Central memory CD8-positive, alpha-beta T cell (primary cell): ENCODE measurements around the gene AXIN1.
A peak's percentile ranks its signal among the peaks of the same experiment; 100 is the strongest.

Experiments used
- ATAC-seq: fragments of 150-1000 bp; cut with Tn5 transposase; replicated peaks from 2 replicates; pipeline ENCODE4 v1.10.0; 2022; ENCODE audit warnings: mild to moderate bottlenecking, moderate FRiP score, moderate number of reproducible peaks; ENCODE audit not compliant: poor library complexity, severe bottlenecking; ENCODE audit errors: extremely low read depth
- DNase-seq, 2 donors: peaks; one replicate each; pipeline ENCODE4 v3.0.0; 2021; ENCODE audit warnings: low spot score in 2 of 2
- H3K27ac Mint-ChIP-seq: one replicate; pipeline ENCODE4 v1.8.0; 2022; ENCODE audit warnings: low read depth, mild to moderate bottlenecking, moderate library complexity, mixed read lengths
- H3K27me3 Mint-ChIP-seq: one replicate; pipeline ENCODE4 v1.8.0; 2022; ENCODE audit warnings: mixed read lengths
- H3K36me3 Mint-ChIP-seq: one replicate; pipeline ENCODE4 v1.8.0; 2022; ENCODE audit warnings: mild to moderate bottlenecking, moderate library complexity, mixed read lengths; ENCODE audit not compliant: insufficient read depth
- H3K4me1 Mint-ChIP-seq: one replicate; pipeline ENCODE4 v1.8.0; 2022; ENCODE audit warnings: mixed read lengths
- H3K4me3 Mint-ChIP-seq: one replicate; pipeline ENCODE4 v1.8.0; 2022; ENCODE audit warnings: mild to moderate bottlenecking, moderate library complexity, mixed read lengths
- H3K9me3 Mint-ChIP-seq: one replicate; pipeline ENCODE4 v1.8.0; 2022; ENCODE audit warnings: mixed read lengths

The AXIN1 gene, protein sequence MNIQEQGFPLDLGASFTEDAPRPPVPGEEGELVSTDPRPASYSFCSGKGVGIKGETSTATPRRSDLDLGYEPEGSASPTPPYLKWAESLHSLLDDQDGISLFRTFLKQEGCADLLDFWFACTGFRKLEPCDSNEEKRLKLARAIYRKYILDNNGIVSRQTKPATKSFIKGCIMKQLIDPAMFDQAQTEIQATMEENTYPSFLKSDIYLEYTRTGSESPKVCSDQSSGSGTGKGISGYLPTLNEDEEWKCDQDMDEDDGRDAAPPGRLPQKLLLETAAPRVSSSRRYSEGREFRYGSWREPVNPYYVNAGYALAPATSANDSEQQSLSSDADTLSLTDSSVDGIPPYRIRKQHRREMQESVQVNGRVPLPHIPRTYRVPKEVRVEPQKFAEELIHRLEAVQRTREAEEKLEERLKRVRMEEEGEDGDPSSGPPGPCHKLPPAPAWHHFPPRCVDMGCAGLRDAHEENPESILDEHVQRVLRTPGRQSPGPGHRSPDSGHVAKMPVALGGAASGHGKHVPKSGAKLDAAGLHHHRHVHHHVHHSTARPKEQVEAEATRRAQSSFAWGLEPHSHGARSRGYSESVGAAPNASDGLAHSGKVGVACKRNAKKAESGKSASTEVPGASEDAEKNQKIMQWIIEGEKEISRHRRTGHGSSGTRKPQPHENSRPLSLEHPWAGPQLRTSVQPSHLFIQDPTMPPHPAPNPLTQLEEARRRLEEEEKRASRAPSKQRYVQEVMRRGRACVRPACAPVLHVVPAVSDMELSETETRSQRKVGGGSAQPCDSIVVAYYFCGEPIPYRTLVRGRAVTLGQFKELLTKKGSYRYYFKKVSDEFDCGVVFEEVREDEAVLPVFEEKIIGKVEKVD

DNA sequence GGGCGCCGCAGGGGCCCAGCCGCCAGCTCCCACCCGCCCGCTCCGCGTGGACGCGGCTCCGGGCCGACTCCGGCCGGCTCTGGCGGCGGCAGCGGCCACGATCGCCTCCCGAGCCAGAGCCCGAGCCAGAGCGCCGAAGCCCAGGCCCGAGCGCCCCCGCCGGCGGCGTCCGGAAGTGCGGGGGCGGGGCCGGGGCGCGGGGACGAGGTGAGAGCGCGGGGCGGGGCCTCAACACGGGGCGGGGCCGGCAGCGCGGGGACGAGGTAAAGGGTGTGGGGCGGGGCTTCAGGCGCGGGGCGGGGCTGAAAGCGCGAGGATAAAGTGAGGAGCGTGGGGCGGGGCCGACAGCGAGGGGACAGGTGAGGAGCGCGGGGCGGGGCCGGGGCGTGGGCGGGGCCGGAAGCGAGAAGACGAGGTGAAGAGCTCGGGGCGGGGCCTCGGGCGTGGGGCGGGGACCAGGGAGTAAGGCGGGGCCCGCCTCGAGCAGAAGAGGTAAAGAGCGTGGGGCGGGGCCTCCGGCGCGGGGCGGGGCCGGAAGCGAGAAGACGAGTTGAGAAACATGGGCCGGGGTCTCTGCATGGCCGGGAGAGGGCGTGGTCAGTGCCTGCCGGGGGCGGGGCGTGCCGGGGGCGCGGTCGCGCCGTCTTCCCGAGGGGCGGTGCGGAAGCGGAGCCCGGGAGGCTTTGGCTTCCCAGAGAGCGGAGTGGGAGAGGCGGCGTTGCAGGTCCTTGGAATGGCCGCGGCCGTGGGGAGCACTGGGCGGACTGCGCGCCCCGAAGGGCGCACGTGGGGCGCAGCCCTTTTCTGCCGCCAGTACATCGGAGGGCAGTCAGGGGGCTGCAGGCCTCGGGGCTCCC is at the start of gene AXIN1:
AXIN1 (minus strand) TSS at position 177 of the 857 bp plus-strand sequence. CDS start 5,698 bp downstream, outside the sequence.
- no peaks in the 10 kb centered on the region for H3K9me3 Mint-ChIP-seq
- ATAC-seq = peak; percentile 72
- H3K27me3 Mint-ChIP-seq = no peaks in the 10 kb centered on the region
- H3K27ac Mint-ChIP-seq = peak within 1 kb of the TSS; percentile 88
- H3K4me1 Mint-ChIP-seq = peaks cover 33% of the 10 kb centered on the region
- peaks cover 23% of the 10 kb centered on the region for H3K36me3 Mint-ChIP-seq
- peak; percentile 94 to 97 for DNase-seq
- peak within 1 kb of the TSS; percentile 80 for H3K4me3 Mint-ChIP-seq

DNA sequence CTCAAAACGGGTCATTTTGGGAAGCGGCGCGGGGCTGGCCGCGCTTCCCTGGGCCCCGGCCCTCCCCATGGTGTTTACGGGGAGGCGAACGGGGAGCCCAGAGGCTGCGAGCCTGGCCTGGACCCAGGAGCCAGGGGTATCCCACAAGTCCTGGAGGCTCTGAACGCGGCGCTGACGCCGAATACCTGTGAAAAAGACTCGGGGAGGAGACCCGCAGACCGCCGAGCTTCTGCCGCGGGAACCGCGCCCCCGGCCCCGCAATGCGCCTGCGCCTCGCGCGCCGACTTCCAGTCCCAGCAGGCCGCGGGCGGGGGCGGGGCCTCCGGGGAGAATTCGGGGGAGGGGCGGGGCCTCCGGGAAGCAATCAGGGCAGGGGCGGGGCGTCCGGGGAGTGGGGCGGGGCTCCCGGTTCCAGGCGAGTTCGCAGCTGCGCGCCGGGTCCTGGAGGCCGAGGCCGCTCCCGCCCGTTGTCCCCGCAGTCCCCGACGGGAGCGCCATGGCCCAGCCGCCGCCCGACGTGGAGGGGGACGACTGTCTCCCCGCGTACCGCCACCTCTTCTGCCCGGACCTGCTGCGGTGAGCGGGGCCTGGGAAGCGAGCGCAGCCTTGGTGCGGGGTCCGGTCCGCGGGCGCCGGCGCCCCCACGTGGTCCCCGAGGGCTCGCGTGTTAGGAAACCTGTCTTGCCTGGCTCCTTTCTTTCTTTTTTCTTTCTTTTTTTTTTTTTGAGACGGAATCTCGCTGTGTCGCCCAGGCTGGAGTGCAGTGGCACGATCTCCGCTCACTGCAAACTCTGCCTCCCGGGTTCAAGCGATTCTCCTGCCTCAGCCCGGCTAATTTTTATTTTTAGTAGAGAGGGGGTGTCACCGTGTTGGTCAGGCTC is 49.2 kb upstream of the AXIN1 start, which contains the start of gene DECR2:
DECR2 (plus strand) TSS at position 418 of the 881 bp plus-strand sequence; CDS start at position 497, 79 bp downstream.
- no peaks in the 10 kb centered on the region for H3K27me3 Mint-ChIP-seq
- H3K9me3 Mint-ChIP-seq = no peaks in the 10 kb centered on the region
- peaks cover 8% of the 10 kb centered on the region for H3K36me3 Mint-ChIP-seq
- H3K4me3 Mint-ChIP-seq = peak within 1 kb of the TSS; percentile 82
- H3K27ac Mint-ChIP-seq = peak within 1 kb of the TSS; percentile 88
- peaks cover 15% of the 10 kb centered on the region for H3K4me1 Mint-ChIP-seq
- ATAC-seq (peak; percentile 74), DNase-seq (peak; percentile 89 to 91)

DNA sequence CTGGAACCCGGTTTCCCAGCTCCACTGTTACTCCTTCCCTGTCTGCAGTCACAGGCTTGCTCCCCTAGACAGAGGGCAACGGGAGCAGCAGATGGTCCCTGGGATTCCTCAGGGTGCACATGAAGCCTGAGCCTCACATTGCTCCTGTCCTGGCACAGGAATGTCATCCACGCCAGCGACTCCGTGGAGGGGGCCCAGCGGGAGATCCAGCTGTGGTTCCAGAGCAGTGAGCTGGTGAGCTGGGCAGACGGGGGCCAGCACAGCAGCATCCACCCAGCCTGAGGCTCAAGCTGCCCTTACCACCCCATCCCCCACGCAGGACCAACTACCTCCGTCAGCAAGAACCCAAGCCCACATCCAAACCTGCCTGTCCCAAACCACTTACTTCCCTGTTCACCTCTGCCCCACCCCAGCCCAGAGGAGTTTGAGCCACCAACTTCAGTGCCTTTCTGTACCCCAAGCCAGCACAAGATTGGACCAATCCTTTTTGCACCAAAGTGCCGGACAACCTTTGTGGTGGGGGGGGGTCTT is 47.6 kb upstream of the AXIN1 start:
- peaks cover 21% of the 10 kb centered on the region for H3K4me1 Mint-ChIP-seq
- H3K9me3 Mint-ChIP-seq = no peaks in the 10 kb centered on the region
- peak overlapping the region; percentile 88 for H3K27ac Mint-ChIP-seq
- ATAC-seq (no peak), DNase-seq (no peak)
- H3K4me3 Mint-ChIP-seq = peak overlapping the region; percentile 82
- no peaks in the 10 kb centered on the region for H3K27me3 Mint-ChIP-seq
- H3K36me3 Mint-ChIP-seq = peaks cover 8% of the 10 kb centered on the region

DNA sequence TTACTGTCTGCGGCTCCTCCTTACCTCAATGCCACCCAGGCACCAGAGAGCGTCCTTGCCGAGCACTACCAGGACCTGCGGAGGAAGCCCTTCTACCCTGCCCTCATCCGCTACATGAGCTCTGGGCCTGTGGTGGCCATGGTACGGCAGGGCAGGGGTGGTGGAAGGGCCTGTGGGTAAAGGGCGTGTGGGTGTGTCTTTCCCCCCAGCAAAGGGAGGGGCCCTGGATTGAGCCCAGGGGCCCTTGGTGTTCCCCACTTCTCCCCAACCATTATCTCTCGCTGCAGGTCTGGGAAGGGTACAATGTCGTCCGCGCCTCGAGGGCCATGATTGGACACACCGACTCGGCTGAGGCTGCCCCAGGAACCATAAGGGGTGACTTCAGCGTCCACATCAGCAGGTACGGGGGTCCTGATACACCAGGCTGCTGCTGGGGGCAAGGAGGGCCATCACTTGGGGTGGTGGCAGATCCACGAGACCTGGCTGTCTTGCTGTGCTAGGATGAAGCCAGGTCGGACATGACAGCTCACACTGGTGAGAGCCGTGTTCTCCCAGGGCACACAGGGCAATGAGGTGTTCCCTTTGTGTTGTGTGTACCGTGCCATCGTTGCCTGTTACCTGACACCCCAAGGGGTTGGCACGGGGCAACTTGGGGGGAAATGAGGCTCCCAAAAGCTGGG is 47.0 kb upstream of the AXIN1 start:
- H3K9me3 Mint-ChIP-seq = no peaks in the 10 kb centered on the region
- peaks cover 21% of the 10 kb centered on the region for H3K4me1 Mint-ChIP-seq
- H3K36me3 Mint-ChIP-seq = peaks cover 8% of the 10 kb centered on the region
- peak overlapping the region; percentile 82 for H3K4me3 Mint-ChIP-seq
- no peak for DNase-seq
- no peak overlapping the region for H3K27ac Mint-ChIP-seq
- no peaks in the 10 kb centered on the region for H3K27me3 Mint-ChIP-seq
- no peak for ATAC-seq

DNA sequence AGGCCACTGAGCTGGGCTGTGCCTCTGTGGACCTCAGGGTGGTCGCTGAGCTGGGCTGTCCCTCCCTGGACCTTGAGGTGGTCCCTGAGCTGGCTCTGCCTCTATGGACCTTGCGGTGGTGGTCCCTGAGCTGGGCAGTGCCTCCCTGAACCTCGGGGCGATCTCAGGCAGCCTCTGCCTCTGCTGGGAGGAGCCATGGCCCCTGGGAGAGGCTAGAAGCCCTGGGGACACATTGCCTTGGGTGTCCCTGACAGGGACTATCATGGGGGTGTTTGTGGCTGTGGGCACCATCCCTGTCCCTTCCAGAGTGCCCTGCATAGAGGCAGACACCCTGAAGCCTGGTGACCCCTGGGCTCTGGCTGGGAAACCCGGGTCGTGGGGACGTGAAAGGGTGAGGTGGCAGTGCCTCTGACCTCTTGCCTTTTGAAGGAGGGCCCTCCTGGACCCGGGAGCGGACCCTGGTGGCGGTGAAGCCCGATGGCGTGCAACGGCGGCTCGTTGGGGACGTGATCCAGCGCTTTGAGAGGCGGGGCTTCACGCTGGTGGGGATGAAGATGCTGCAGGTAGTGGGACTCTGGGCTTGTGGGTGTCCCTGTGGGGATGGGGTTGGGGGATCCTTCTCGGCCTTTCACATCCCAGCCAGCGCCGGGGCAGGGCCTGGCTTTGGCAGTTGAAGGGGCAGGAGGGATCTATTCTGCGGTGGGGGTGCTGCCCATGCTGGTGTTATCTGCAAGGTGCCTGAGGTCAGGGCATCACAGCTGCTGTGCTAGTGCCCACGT is 46.2 kb upstream of the AXIN1 start:
- Mint-ChIP-seq H3K4me3 (peak overlapping the region; percentile 67), H3K4me1 (peaks cover 21% of the 10 kb centered on the region), H3K9me3 (no peaks in the 10 kb centered on the region), H3K27ac (peak overlapping the region; percentile 51), H3K27me3 (no peaks in the 10 kb centered on the region), H3K36me3 (peaks cover 8% of the 10 kb centered on the region)
- no peak for DNase-seq
- no peak for ATAC-seq

DNA sequence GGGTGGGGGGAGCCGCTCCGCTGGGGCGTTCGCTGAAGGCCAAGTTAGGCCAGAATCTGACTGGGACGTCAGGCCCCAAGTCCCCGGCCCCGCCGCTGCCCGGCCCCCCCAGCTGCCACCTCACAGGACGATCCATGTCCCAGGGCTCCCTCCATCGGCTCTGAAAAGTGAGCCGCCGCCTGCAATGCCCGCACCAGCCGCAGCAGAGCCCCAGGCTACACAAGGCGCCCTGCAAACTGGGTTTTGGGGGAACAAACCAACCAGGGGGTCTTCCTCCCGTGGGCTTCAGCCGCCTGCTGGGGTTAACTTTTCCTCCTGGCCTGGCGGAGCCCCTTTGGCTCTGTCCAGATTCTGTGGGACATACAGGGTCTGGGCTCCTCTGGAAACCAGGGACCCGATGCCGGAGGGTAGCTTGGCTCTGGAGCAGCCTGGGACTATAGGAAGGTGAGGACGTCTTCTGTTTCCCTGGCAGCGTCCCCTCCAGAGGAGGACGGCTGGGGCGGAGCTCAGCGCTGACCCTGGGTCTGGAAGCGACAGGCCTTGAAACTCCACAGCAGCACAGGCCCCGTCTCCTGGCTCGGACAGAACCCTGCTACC is 45.3 kb upstream of the AXIN1 start:
- peak overlapping the region; percentile 67 for H3K4me3 Mint-ChIP-seq
- peak overlapping the region; percentile 51 for H3K27ac Mint-ChIP-seq
- no peaks in the 10 kb centered on the region for H3K9me3 Mint-ChIP-seq
- no peaks in the 10 kb centered on the region for H3K27me3 Mint-ChIP-seq
- peaks cover 21% of the 10 kb centered on the region for H3K4me1 Mint-ChIP-seq
- H3K36me3 Mint-ChIP-seq = peaks cover 6% of the 10 kb centered on the region
- DNase-seq (no peak), ATAC-seq (no peak)

DNA sequence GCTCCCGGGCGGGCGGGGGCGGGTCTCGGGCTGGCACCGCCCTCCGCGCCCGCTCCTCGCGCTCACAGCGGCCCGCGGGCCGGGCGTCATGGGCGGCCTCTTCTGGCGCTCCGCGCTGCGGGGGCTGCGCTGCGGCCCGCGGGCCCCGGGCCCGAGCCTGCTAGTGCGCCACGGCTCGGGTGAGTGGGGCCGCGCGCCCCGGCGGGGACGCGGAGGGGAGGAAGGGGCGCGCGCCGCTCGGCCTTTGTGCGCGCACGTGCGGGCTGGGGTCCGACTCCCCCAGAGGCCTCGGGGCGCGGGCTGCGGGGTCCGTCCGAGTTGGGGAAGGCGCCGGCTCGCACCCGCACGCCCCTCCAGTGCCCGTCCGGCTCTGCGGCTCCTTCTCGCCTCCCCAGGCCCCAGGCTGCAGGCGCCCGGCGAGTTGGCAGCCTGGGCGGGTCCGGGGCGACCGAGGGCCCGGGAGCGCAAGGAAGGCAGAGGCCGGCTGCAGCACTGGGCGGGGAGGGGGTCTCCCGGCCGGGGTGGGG is 44.7 kb upstream of the AXIN1 start, which contains the start of gene NME4:
NME4 (plus strand) TSS at position 65 of the 527 bp plus-strand sequence; CDS start at position 89, 24 bp downstream.
- Mint-ChIP-seq H3K4me1 (peaks cover 28% of the 10 kb centered on the region), H3K36me3 (peaks cover 6% of the 10 kb centered on the region), H3K9me3 (no peaks in the 10 kb centered on the region), H3K27me3 (no peaks in the 10 kb centered on the region), H3K4me3 (peak within 1 kb of the TSS; percentile 70), H3K27ac (peak within 1 kb of the TSS; percentile 51)
- no peak for DNase-seq
- ATAC-seq = no peak

DNA sequence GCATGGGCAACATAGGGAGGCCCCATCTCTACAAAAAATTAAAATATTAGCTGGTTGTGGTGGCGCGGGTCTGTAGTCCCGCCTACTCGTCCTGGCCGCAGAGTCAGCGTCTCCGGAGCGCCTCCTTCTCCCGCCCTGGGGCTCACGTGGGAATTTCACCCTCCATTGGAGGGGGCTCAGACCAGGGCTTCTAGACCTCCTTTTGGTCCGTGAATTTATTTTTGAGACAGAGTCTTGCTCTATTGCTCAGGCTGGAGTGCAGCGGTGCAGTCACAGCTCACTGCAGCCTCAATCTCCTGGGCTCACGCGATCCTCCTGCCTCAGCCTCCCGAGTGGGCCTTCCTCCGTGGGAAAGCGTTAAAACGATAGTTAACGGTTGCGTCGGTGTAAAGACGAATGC is 44.1 kb upstream of the AXIN1 start:
- Mint-ChIP-seq H3K27ac (no peak overlapping the region), H3K4me3 (peak overlapping the region; percentile 70), H3K9me3 (no peaks in the 10 kb centered on the region), H3K4me1 (peaks cover 34% of the 10 kb centered on the region), H3K27me3 (no peaks in the 10 kb centered on the region), H3K36me3 (peaks cover 9% of the 10 kb centered on the region)
- ATAC-seq = no peak
- DNase-seq = no peak

DNA sequence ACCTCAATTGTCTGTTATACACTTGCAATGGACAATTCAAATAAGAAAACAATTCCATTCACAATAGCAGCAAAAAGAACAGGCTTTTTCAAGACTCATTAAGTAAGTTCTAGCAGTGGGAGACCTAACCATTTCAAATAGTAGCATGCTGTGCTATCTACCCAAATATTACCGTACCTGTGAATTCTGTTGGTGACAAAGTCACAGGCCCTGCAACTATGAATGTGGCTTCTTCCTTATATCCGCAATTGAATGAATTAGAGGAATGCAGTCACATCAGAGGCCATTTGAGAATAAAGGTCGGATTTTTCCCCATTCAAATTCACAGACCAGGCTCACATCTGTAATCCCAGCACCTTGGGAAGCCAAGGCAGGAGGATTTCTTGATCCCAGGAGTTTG is 43.7 kb upstream of the AXIN1 start:
- no peaks in the 10 kb centered on the region for H3K27me3 Mint-ChIP-seq
- no peaks in the 10 kb centered on the region for H3K9me3 Mint-ChIP-seq
- peaks cover 7% of the 10 kb centered on the region for H3K36me3 Mint-ChIP-seq
- H3K27ac Mint-ChIP-seq = no peak overlapping the region
- no peak for DNase-seq
- peaks cover 34% of the 10 kb centered on the region for H3K4me1 Mint-ChIP-seq
- ATAC-seq = no peak
- H3K4me3 Mint-ChIP-seq = peak overlapping the region; percentile 70
